SU-DHL-6 (cell line): ENCODE results near the gene BICDL2.

Experiments used
- H2AFZ ChIP-seq: fragments of 200-600 bp; sonication (generic); 2 replicates; pipeline ENCODE4 v1.6.1; 2014; ENCODE audit warnings: low read depth, mild to moderate bottlenecking, moderate library complexity, mixed read lengths, antibody characterized with exemption, low read length; ENCODE audit not compliant: severe bottlenecking
- H3F3A ChIP-seq: fragments of 200-600 bp; shearing (Covaris generic); 2 replicates; pipeline ENCODE4 v1.6.0; 2016; ENCODE audit warnings: antibody characterized with exemption, mild to moderate bottlenecking; ENCODE audit not compliant: insufficient read depth
- H3K27ac ChIP-seq: fragments of 200-600 bp; sonication (generic); 2 replicates; pipeline ENCODE4 v1.5.1; 2016; ENCODE audit warnings: low read depth, mild to moderate bottlenecking, low read length, moderate library complexity, mixed read lengths
- H3K27me3 ChIP-seq: fragments of 200-600 bp; sonication (generic), shearing (Covaris generic); 2 replicates; pipeline ENCODE4 v1.6.0; 2014; ENCODE audit warnings: mild to moderate bottlenecking, low read length
- H3K36me3 ChIP-seq: fragments of 200-600 bp; sonication (generic); 2 replicates; pipeline ENCODE4 v1.6.1; 2014; ENCODE audit warnings: mild to moderate bottlenecking, low read length, mixed read lengths
- H3K4me2 ChIP-seq: fragments of 300-600, 200-600 bp; shearing (Covaris generic), sonication (generic); 2 replicates; pipeline ENCODE4 v1.6.0; 2014; ENCODE audit warnings: low read length, low read depth, mild to moderate bottlenecking; ENCODE audit not compliant: poor library complexity, severe bottlenecking
- H3K4me3 ChIP-seq: fragments of 200-600 bp; sonication (generic); 2 replicates; pipeline ENCODE4 v1.5.1; 2014; ENCODE audit warnings: antibody characterized with exemption, low read length, mild to moderate bottlenecking, mixed read lengths; ENCODE audit not compliant: insufficient read depth, poor library complexity, severe bottlenecking
- H3K79me2 ChIP-seq: fragments of 200-600 bp; sonication (generic); 2 replicates; pipeline ENCODE4 v1.6.1; 2014; ENCODE audit warnings: mild to moderate bottlenecking, low read length, moderate library complexity; ENCODE audit not compliant: insufficient read depth
- H3K9ac ChIP-seq: fragments of 200-600 bp; sonication (generic); 2 replicates; pipeline ENCODE4 v1.7.0; 2014; ENCODE audit warnings: mild to moderate bottlenecking, low read length
- H3K9me2 ChIP-seq: fragments of 200-600 bp; sonication (generic); replicated peaks from 2 replicates; pipeline ENCODE4 v1.6.1; 2014; ENCODE audit warnings: low read length; ENCODE audit not compliant: insufficient read depth
- H3K9me3 ChIP-seq: fragments of 200-600 bp; sonication (generic); 2 replicates; pipeline ENCODE4 v1.6.1; 2014; ENCODE audit warnings: low read length, mixed read lengths; ENCODE audit not compliant: insufficient read depth
- H4K20me1 ChIP-seq: fragments of 200-600 bp; sonication (generic); 2 replicates; pipeline ENCODE4 v1.6.1; 2014; ENCODE audit warnings: low read depth, mild to moderate bottlenecking, antibody characterized with exemption, low read length, moderate library complexity, mixed read lengths
- CTCF ChIP-seq: fragments of 200-600 bp; sonication (generic); IDR thresholded peaks from one replicate; pipeline ENCODE4 v1.5.1; 2017; ENCODE audit warnings: antibody characterized with exemption, mild to moderate bottlenecking, low read length, moderate library complexity; ENCODE audit not compliant: insufficient read depth, poor library complexity, severe bottlenecking
- EZH2phosphoT487 ChIP-seq: fragments of 200-600 bp; sonication (generic), shearing (Covaris generic); conservative IDR thresholded peaks from 2 replicates; pipeline ENCODE4 v1.6.1; 2018; ENCODE audit warnings: mild to moderate bottlenecking, antibody characterized with exemption, low read length, moderate library complexity, mixed read lengths

BICDL2 gene

GRCh38 chr16:3023669-3024478 is 12.9 kb downstream of the BICDL2 start, which contains the start of the genes HCFC1R1 and THOC6:
TSS of gene HCFC1R1 (minus strand) at chr16:3023942. CDS start at chr16:3023941, 1 bp downstream.
TSS of gene THOC6 (plus strand) at chr16:3024035. CDS start at chr16:3024327, 292 bp downstream.
- H3K27ac ChIP-seq: peak within 1 kb of the TSS; percentile 79
- H3K36me3 ChIP-seq: no peaks in the 10 kb centered on the region
- peak within 1 kb of the TSS; percentile 79 for H3K9ac ChIP-seq
- H3F3A ChIP-seq: peaks cover 18% of the 10 kb centered on the region
- H3K27me3 ChIP-seq: no peaks in the 10 kb centered on the region
- TF ChIP-seq CTCF (no peak), EZH2phosphoT487 (no peak)
- H3K9me3 ChIP-seq: no peaks in the 10 kb centered on the region
- H3K79me2 ChIP-seq: no peaks in the 10 kb centered on the region
- H3K9me2 ChIP-seq: no peaks in the 10 kb centered on the region
- peak within 1 kb of the TSS; percentile 49 for H2AFZ ChIP-seq
- H3K4me2 ChIP-seq: peak within 1 kb of the TSS; percentile 97
- no peaks in the 10 kb centered on the region for H4K20me1 ChIP-seq
- peak within 1 kb of the TSS; percentile 73 for H3K4me3 ChIP-seq

- H2AFZ ChIP-seq: no peak overlapping the region
- H3F3A ChIP-seq: peaks cover 18% of the 10 kb centered on the region
- H3K9ac ChIP-seq: peak overlapping the region; percentile 79
- H3K9me2 ChIP-seq: no peaks in the 10 kb centered on the region
- peak overlapping the region; percentile 97 for H3K4me2 ChIP-seq
- H3K27me3 ChIP-seq: no peaks in the 10 kb centered on the region
- no peaks in the 10 kb centered on the region for H3K79me2 ChIP-seq
- H3K27ac ChIP-seq: peak overlapping the region; percentile 79
- H3K9me3 ChIP-seq: no peaks in the 10 kb centered on the region
- H3K4me3 ChIP-seq: peak overlapping the region; percentile 73
- TF ChIP-seq CTCF (no peak), EZH2phosphoT487 (no peak)
- no peaks in the 10 kb centered on the region for H3K36me3 ChIP-seq
- no peaks in the 10 kb centered on the region for H4K20me1 ChIP-seq
Observed at GRCh38 chr16:3023415-3023668, 13.4 kb downstream of the BICDL2 start.

- Histone ChIP-seq H3K27ac (peak overlapping the region; percentile 79), H3K79me2 (no peaks in the 10 kb centered on the region), H3K27me3 (no peaks in the 10 kb centered on the region), H2AFZ (no peak overlapping the region), H3K4me3 (peak overlapping the region; percentile 73), H3F3A (peaks cover 18% of the 10 kb centered on the region), H4K20me1 (no peaks in the 10 kb centered on the region), H3K9me3 (no peaks in the 10 kb centered on the region), H3K4me2 (peak overlapping the region; percentile 97), H3K36me3 (no peaks in the 10 kb centered on the region), H3K9ac (peak overlapping the region; percentile 79), H3K9me2 (no peaks in the 10 kb centered on the region)
- TF ChIP-seq EZH2phosphoT487 (no peak), CTCF (no peak)
Observed at GRCh38 chr16:3022684-3023414, 13.9 kb downstream of the BICDL2 start.
